ENCODE results near the gene BID.

BID gene

DNA sequence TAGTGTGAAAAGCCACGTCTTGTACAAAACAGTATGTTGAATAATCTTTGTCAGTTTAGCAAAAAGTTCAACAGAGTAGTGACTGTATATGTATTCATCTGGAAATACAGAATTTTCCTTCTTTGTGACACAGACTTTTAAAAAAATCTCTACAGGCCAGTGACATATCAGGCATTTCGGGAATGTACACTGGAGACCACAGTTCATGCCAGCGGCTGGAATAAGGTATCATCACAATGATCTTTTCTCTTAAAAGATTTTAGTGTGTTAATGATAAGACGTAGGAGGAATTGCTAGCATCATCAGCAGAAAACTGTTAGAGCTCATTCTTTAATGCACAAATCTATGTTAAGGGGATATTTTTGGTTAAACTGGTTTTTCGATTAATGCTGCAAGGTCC, 78.3 kb downstream of the BID start:
- no peak overlapping the region for H3K27ac ChIP-seq (ENCODE audit: low read length)
- H3K9ac ChIP-seq (ENCODE audit: low read length in 2 of 2): no peak overlapping the region
- H3K9me3 ChIP-seq (ENCODE audit: control insufficient read depth in 2 of 2, low read length in 2 of 2): no peaks in the 10 kb centered on the region
- H3K4me1 ChIP-seq (ENCODE audit: control insufficient read depth, insufficient read depth, low read length): no peaks in the 10 kb centered on the region
- no peaks in the 10 kb centered on the region for H3K27me3 ChIP-seq (ENCODE audit: control insufficient read depth in 1 of 2, insufficient read depth in 2 of 2, low read length in 2 of 2)
- no peak overlapping the region for H3K4me3 ChIP-seq (ENCODE audit: low read length in 2 of 2)
- H3K36me3 ChIP-seq (ENCODE audit: control insufficient read depth in 2 of 2, insufficient read depth in 2 of 2, low read length in 2 of 2): peaks cover 3 to 4% of the 10 kb centered on the region in 2 donors

DNA sequence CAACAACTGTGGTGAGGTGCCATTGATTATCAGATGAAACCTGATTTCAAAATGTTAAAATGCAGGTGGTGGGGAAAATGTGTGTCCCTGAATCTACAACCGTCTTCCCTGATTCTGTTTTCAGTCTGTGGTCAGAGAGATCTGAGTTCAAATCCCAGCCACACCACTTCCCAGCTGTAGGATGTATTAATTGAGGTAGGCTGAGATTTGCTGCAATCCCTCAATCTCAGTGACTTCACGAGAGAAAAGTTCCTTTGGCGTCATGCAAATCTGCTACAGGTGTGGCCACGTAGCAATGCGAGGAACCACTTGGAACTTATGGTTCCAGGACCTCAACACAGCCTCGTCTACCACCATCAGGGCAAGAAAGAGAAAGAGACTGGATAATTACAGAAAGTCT, 79.5 kb downstream of the BID start:
- Histone ChIP-seq H3K27me3 (ENCODE audit: control insufficient read depth in 1 of 2, insufficient read depth in 2 of 2, low read length in 2 of 2) (no peaks in the 10 kb centered on the region), H3K4me3 (ENCODE audit: low read length in 2 of 2) (no peak overlapping the region), H3K9ac (ENCODE audit: low read length in 2 of 2) (no peak overlapping the region), H3K36me3 (ENCODE audit: control insufficient read depth in 2 of 2, insufficient read depth in 2 of 2, low read length in 2 of 2) (peaks cover 3 to 4% of the 10 kb centered on the region in 2 donors), H3K4me1 (ENCODE audit: control insufficient read depth, insufficient read depth, low read length) (no peaks in the 10 kb centered on the region), H3K27ac (ENCODE audit: low read length) (no peak overlapping the region), H3K9me3 (ENCODE audit: control insufficient read depth in 2 of 2, low read length in 2 of 2) (no peaks in the 10 kb centered on the region)

- H3K36me3 ChIP-seq (ENCODE audit: control insufficient read depth in 2 of 2, insufficient read depth in 2 of 2, low read length in 2 of 2): peaks cover 4 to 6% of the 10 kb centered on the region in 2 donors
- no peak overlapping the region for H3K9ac ChIP-seq (ENCODE audit: low read length in 2 of 2)
- H3K27ac ChIP-seq (ENCODE audit: low read length): no peak overlapping the region
- no peak overlapping the region for H3K4me3 ChIP-seq (ENCODE audit: low read length in 2 of 2)
- H3K9me3 ChIP-seq (ENCODE audit: control insufficient read depth in 2 of 2, low read length in 2 of 2): no peaks in the 10 kb centered on the region
- H3K27me3 ChIP-seq (ENCODE audit: control insufficient read depth in 1 of 2, insufficient read depth in 2 of 2, low read length in 2 of 2): no peaks in the 10 kb centered on the region
- no peaks in the 10 kb centered on the region for H3K4me1 ChIP-seq (ENCODE audit: control insufficient read depth, insufficient read depth, low read length)
These were observed 80.1 kb downstream of the BID start for GRCh38 chr22:17694193-17694592.

GRCh38 chr22:17692841-17693240, 81.4 kb downstream of the BID start:
- H3K4me3 ChIP-seq (ENCODE audit: low read length in 2 of 2): no peak overlapping the region
- H3K27ac ChIP-seq (ENCODE audit: low read length): no peak overlapping the region
- H3K9ac ChIP-seq (ENCODE audit: low read length in 2 of 2): no peak overlapping the region
- peaks cover 8 to 9% of the 10 kb centered on the region in 2 donors for H3K36me3 ChIP-seq (ENCODE audit: control insufficient read depth in 2 of 2, insufficient read depth in 2 of 2, low read length in 2 of 2)
- H3K4me1 ChIP-seq (ENCODE audit: control insufficient read depth, insufficient read depth, low read length): no peaks in the 10 kb centered on the region
- no peaks in the 10 kb centered on the region for H3K27me3 ChIP-seq (ENCODE audit: control insufficient read depth in 1 of 2, insufficient read depth in 2 of 2, low read length in 2 of 2)
- no peaks in the 10 kb centered on the region for H3K9me3 ChIP-seq (ENCODE audit: control insufficient read depth in 2 of 2, low read length in 2 of 2)

- no peaks in the 10 kb centered on the region for H3K9me3 ChIP-seq (ENCODE audit: control insufficient read depth in 2 of 2, low read length in 2 of 2)
- H3K4me1 ChIP-seq (ENCODE audit: control insufficient read depth, insufficient read depth, low read length): no peaks in the 10 kb centered on the region
- H3K27ac ChIP-seq (ENCODE audit: low read length): no peak overlapping the region
- no peaks in the 10 kb centered on the region for H3K27me3 ChIP-seq (ENCODE audit: control insufficient read depth in 1 of 2, insufficient read depth in 2 of 2, low read length in 2 of 2)
- H3K9ac ChIP-seq (ENCODE audit: low read length in 2 of 2): no peak overlapping the region
- no peak overlapping the region for H3K4me3 ChIP-seq (ENCODE audit: low read length in 2 of 2)
- peaks cover 4 to 6% of the 10 kb centered on the region in 2 donors for H3K36me3 ChIP-seq (ENCODE audit: control insufficient read depth in 2 of 2, insufficient read depth in 2 of 2, low read length in 2 of 2)
These were observed 90.0 kb downstream of the BID start for GRCh38 chr22:17684245-17684644.
